ENCODE results near the gene RAB34.
A peak's percentile ranks its signal among the peaks of the same experiment; 100 is the strongest.

Gene RAB34

GRCh38 chr17:28710861-28711722 lies 6.6 kb downstream of the RAB34 start:
- peak; percentile 90 for DNase-seq

GRCh38 chr17:28707339-28707720 lies 10.3 kb downstream of the RAB34 start:
- no peak for DNase-seq

GRCh38 chr17:28706471-28707338 lies 11.0 kb downstream of the RAB34 start:
- DNase-seq = no peak

GRCh38 chr17:28705728-28706334 lies 11.8 kb downstream of the RAB34 start:
- no peak for DNase-seq

GRCh38 chr17:28705074-28705659 lies 12.5 kb downstream of the RAB34 start:
- no peak for DNase-seq

GRCh38 chr17:28704219-28704858 lies 13.3 kb downstream of the RAB34 start:
- DNase-seq = no peak

GRCh38 chr17:28703552-28704218 lies 14.0 kb downstream of the RAB34 start:
- DNase-seq = no peak

- no peak for DNase-seq
These were observed 14.9 kb downstream of the RAB34 start for GRCh38 chr17:28702752-28703150.

GRCh38 chr17:28702026-28702751 lies 15.5 kb downstream of the RAB34 start:
- DNase-seq = no peak

GRCh38 chr17:28700830-28701492 lies 16.7 kb downstream of the RAB34 start:
- DNase-seq = no peak

GRCh38 chr17:28700278-28700677 lies 17.4 kb downstream of the RAB34 start:
- no peak for DNase-seq

GRCh38 chr17:28698253-28698941 lies 19.3 kb downstream of the RAB34 start:
- no peak for DNase-seq

- no peak for DNase-seq
These were observed 23.8 kb downstream of the RAB34 start for GRCh38 chr17:28693869-28694268.

- DNase-seq = no peak
These were observed 28.7 kb downstream of the RAB34 start for GRCh38 chr17:28689011-28689410.

GRCh38 chr17:28688481-28688880 lies 29.2 kb downstream of the RAB34 start:
- no peak for DNase-seq

- no peak for DNase-seq
These were observed 31.4 kb downstream of the RAB34 start for GRCh38 chr17:28686296-28686695.

GRCh38 chr17:28685366-28685765 lies 32.3 kb downstream of the RAB34 start:
- peak; percentile 13 for DNase-seq

GRCh38 chr17:28684963-28685362 lies 32.7 kb downstream of the RAB34 start:
- no peak for DNase-seq

- peak; percentile 12 for DNase-seq
These were observed 35.0 kb downstream of the RAB34 start for GRCh38 chr17:28682655-28683054.

- DNase-seq = peak; percentile 16
These were observed 41.7 kb downstream of the RAB34 start for GRCh38 chr17:28675980-28676379.
